ENCODE measurements around the gene GRK5.

DNA sequence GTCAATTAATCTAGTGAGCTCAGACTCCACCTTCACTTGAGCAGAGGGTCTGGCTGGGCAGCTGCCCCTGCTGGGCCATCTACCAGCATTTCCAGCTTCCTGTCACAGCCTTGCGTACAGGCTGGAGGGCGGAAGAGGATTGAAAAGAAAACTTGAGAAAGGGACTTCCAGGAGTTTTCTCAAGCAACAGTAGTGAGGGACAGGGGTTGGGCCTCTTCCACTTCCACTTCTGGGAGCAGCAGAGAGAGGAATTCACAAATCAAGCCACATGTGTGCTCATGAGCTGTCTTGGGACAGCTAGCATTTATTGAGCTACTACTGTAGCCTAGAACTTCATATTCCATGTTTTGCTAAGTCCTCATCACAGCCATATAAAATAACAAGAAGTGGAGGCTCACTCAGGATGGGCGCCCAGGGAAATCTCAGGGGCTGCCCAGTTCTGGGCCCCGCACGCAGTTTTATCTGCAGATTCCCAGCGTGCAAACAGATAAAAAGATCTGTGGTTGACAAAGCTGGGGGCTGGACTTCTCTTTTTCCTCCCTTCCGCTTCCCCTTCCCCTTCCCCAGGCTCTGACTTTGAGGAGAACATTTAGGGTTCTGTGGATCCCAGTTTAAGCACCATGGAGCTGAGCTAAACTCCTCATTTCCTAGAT lies 199.4 kb downstream of the GRK5 start:
- TF ChIP-seq CTCF (conservative IDR thresholded peaks at IDR 0.05; ENCODE audit: low read depth, low read length) (no peak), EZH2 (IDR thresholded peaks at IDR 0.05; ENCODE audit: low read length, unreplicated experiment) (no peak)
